ENCODE results near the gene ABCC4.

Gene ABCC4

GRCh38 chr13:95049772-95050171 is 251.5 kb downstream of the ABCC4 start:
- Histone ChIP-seq H3K27me3 (ENCODE audit: control insufficient read depth, insufficient read depth, low read length, poor library complexity, severe bottlenecking) (no peaks in the 10 kb centered on the region), H3K9me3 (ENCODE audit: control insufficient read depth, low read length) (no peaks in the 10 kb centered on the region), H3K4me1 (ENCODE audit: control insufficient read depth, insufficient read depth, low read length) (no peaks in the 10 kb centered on the region), H3K27ac (ENCODE audit: insufficient read depth, low read depth, low read length, poor library complexity, severe bottlenecking) (no peak overlapping the region), H3K36me3 (ENCODE audit: control insufficient read depth, insufficient read depth, low read length) (no peaks in the 10 kb centered on the region), H3K4me3 (ENCODE audit: insufficient read depth, low read depth, low read length) (no peak overlapping the region)
- 72 to 97% methylated on average over 1 of the region's 1 CpG for WGBS, 2 experiments

- Histone ChIP-seq H3K36me3 (ENCODE audit: control insufficient read depth, insufficient read depth, low read length) (no peaks in the 10 kb centered on the region), H3K27me3 (ENCODE audit: control insufficient read depth, insufficient read depth, low read length, poor library complexity, severe bottlenecking) (no peaks in the 10 kb centered on the region), H3K27ac (ENCODE audit: insufficient read depth, low read depth, low read length, poor library complexity, severe bottlenecking) (no peak overlapping the region), H3K4me1 (ENCODE audit: control insufficient read depth, insufficient read depth, low read length) (no peaks in the 10 kb centered on the region), H3K9me3 (ENCODE audit: control insufficient read depth, low read length) (no peaks in the 10 kb centered on the region), H3K4me3 (ENCODE audit: insufficient read depth, low read depth, low read length) (no peak overlapping the region)
- WGBS, 2 experiments: 94 to 98% methylated on average over 3 to 4 of the region's 4 CpGs
Measured at GRCh38 chr13:95044452-95045205, 256.6 kb downstream of the ABCC4 start.

GRCh38 chr13:95039415-95039814 is 261.8 kb downstream of the ABCC4 start:
- Histone ChIP-seq H3K27ac (ENCODE audit: insufficient read depth, low read depth, low read length, poor library complexity, severe bottlenecking) (no peak overlapping the region), H3K4me1 (ENCODE audit: control insufficient read depth, insufficient read depth, low read length) (no peaks in the 10 kb centered on the region), H3K27me3 (ENCODE audit: control insufficient read depth, insufficient read depth, low read length, poor library complexity, severe bottlenecking) (no peaks in the 10 kb centered on the region), H3K9me3 (ENCODE audit: control insufficient read depth, low read length) (no peaks in the 10 kb centered on the region), H3K36me3 (ENCODE audit: control insufficient read depth, insufficient read depth, low read length) (no peaks in the 10 kb centered on the region), H3K4me3 (ENCODE audit: insufficient read depth, low read depth, low read length) (no peak overlapping the region)
- WGBS, 2 experiments: 92 to 95% methylated on average over 2 of the region's 2 CpGs

- Histone ChIP-seq H3K36me3 (ENCODE audit: control insufficient read depth, insufficient read depth, low read length) (no peaks in the 10 kb centered on the region), H3K27ac (ENCODE audit: insufficient read depth, low read depth, low read length, poor library complexity, severe bottlenecking) (no peak overlapping the region), H3K4me3 (ENCODE audit: insufficient read depth, low read depth, low read length) (no peak overlapping the region), H3K27me3 (ENCODE audit: control insufficient read depth, insufficient read depth, low read length, poor library complexity, severe bottlenecking) (no peaks in the 10 kb centered on the region), H3K4me1 (ENCODE audit: control insufficient read depth, insufficient read depth, low read length) (no peaks in the 10 kb centered on the region), H3K9me3 (ENCODE audit: control insufficient read depth, low read length) (no peaks in the 10 kb centered on the region)
- 77 to 100% methylated on average over 1 of the region's 1 CpG for WGBS, 2 experiments
Measured at GRCh38 chr13:95038949-95039348, 262.3 kb downstream of the ABCC4 start.

- no peaks in the 10 kb centered on the region for H3K36me3 ChIP-seq (ENCODE audit: control insufficient read depth, insufficient read depth, low read length)
- H3K27ac ChIP-seq (ENCODE audit: insufficient read depth, low read depth, low read length, poor library complexity, severe bottlenecking): no peak overlapping the region
- H3K9me3 ChIP-seq (ENCODE audit: control insufficient read depth, low read length): no peaks in the 10 kb centered on the region
- no peak overlapping the region for H3K4me3 ChIP-seq (ENCODE audit: insufficient read depth, low read depth, low read length)
- no peaks in the 10 kb centered on the region for H3K27me3 ChIP-seq (ENCODE audit: control insufficient read depth, insufficient read depth, low read length, poor library complexity, severe bottlenecking)
- WGBS, 2 experiments: 91 to 92% methylated on average over 7 of the region's 7 CpGs
- no peaks in the 10 kb centered on the region for H3K4me1 ChIP-seq (ENCODE audit: control insufficient read depth, insufficient read depth, low read length)
Measured at GRCh38 chr13:95035311-95036109, 265.7 kb downstream of the ABCC4 start.

GRCh38 chr13:95033890-95034289 is 267.4 kb downstream of the ABCC4 start:
- no peaks in the 10 kb centered on the region for H3K9me3 ChIP-seq (ENCODE audit: control insufficient read depth, low read length)
- no peak overlapping the region for H3K4me3 ChIP-seq (ENCODE audit: insufficient read depth, low read depth, low read length)
- 92 to 96% methylated on average over 1 of the region's 1 CpG for WGBS, 2 experiments
- H3K27ac ChIP-seq (ENCODE audit: insufficient read depth, low read depth, low read length, poor library complexity, severe bottlenecking): no peak overlapping the region
- no peaks in the 10 kb centered on the region for H3K27me3 ChIP-seq (ENCODE audit: control insufficient read depth, insufficient read depth, low read length, poor library complexity, severe bottlenecking)
- no peaks in the 10 kb centered on the region for H3K36me3 ChIP-seq (ENCODE audit: control insufficient read depth, insufficient read depth, low read length)
- H3K4me1 ChIP-seq (ENCODE audit: control insufficient read depth, insufficient read depth, low read length): no peaks in the 10 kb centered on the region

- Histone ChIP-seq H3K9me3 (ENCODE audit: control insufficient read depth, low read length) (no peaks in the 10 kb centered on the region), H3K27ac (ENCODE audit: insufficient read depth, low read depth, low read length, poor library complexity, severe bottlenecking) (no peak overlapping the region), H3K4me1 (ENCODE audit: control insufficient read depth, insufficient read depth, low read length) (no peaks in the 10 kb centered on the region), H3K36me3 (ENCODE audit: control insufficient read depth, insufficient read depth, low read length) (no peaks in the 10 kb centered on the region), H3K4me3 (ENCODE audit: insufficient read depth, low read depth, low read length) (no peak overlapping the region), H3K27me3 (ENCODE audit: control insufficient read depth, insufficient read depth, low read length, poor library complexity, severe bottlenecking) (no peaks in the 10 kb centered on the region)
- 97% methylated on average over 4 of the region's 4 CpGs for WGBS, 2 experiments
Measured at GRCh38 chr13:95032121-95032520, 269.1 kb downstream of the ABCC4 start.

- Histone ChIP-seq H3K4me1 (ENCODE audit: control insufficient read depth, insufficient read depth, low read length) (no peaks in the 10 kb centered on the region), H3K27me3 (ENCODE audit: control insufficient read depth, insufficient read depth, low read length, poor library complexity, severe bottlenecking) (no peaks in the 10 kb centered on the region), H3K9me3 (ENCODE audit: control insufficient read depth, low read length) (no peaks in the 10 kb centered on the region), H3K27ac (ENCODE audit: insufficient read depth, low read depth, low read length, poor library complexity, severe bottlenecking) (no peak overlapping the region), H3K4me3 (ENCODE audit: insufficient read depth, low read depth, low read length) (no peak overlapping the region), H3K36me3 (ENCODE audit: control insufficient read depth, insufficient read depth, low read length) (no peaks in the 10 kb centered on the region)
- WGBS, 2 experiments: 96 to 97% methylated on average over 4 of the region's 4 CpGs
Measured at GRCh38 chr13:95030821-95031343, 270.4 kb downstream of the ABCC4 start.

- 88 to 93% methylated on average over 3 of the region's 3 CpGs for WGBS, 2 experiments
- H3K36me3 ChIP-seq (ENCODE audit: control insufficient read depth, insufficient read depth, low read length): no peaks in the 10 kb centered on the region
- no peak overlapping the region for H3K4me3 ChIP-seq (ENCODE audit: insufficient read depth, low read depth, low read length)
- no peak overlapping the region for H3K27ac ChIP-seq (ENCODE audit: insufficient read depth, low read depth, low read length, poor library complexity, severe bottlenecking)
- H3K27me3 ChIP-seq (ENCODE audit: control insufficient read depth, insufficient read depth, low read length, poor library complexity, severe bottlenecking): no peaks in the 10 kb centered on the region
- no peaks in the 10 kb centered on the region for H3K9me3 ChIP-seq (ENCODE audit: control insufficient read depth, low read length)
- no peaks in the 10 kb centered on the region for H3K4me1 ChIP-seq (ENCODE audit: control insufficient read depth, insufficient read depth, low read length)
Measured at GRCh38 chr13:95027638-95028037, 273.6 kb downstream of the ABCC4 start.

GRCh38 chr13:95025116-95025515 is 276.1 kb downstream of the ABCC4 start:
- Histone ChIP-seq H3K36me3 (ENCODE audit: control insufficient read depth, insufficient read depth, low read length) (no peaks in the 10 kb centered on the region), H3K27ac (ENCODE audit: insufficient read depth, low read depth, low read length, poor library complexity, severe bottlenecking) (no peak overlapping the region), H3K9me3 (ENCODE audit: control insufficient read depth, low read length) (no peaks in the 10 kb centered on the region), H3K4me1 (ENCODE audit: control insufficient read depth, insufficient read depth, low read length) (no peaks in the 10 kb centered on the region), H3K4me3 (ENCODE audit: insufficient read depth, low read depth, low read length) (no peak overlapping the region), H3K27me3 (ENCODE audit: control insufficient read depth, insufficient read depth, low read length, poor library complexity, severe bottlenecking) (no peaks in the 10 kb centered on the region)
- WGBS, 2 experiments: no CpG with 5 or more reads among the region's 1 CpG

All from ectodermal cell (in vitro differentiated cells).